Measurements from ENCODE around the gene ESCO1. TPM values are rescaled to one million over a fixed set of nuclear protein-coding genes. Genes with fewer than 3 reads are reported as not detected.
A peak's percentile ranks its signal among the peaks of the same experiment; 100 is the strongest.

Gene ESCO1
- total and polyA plus RNA-seq, 2 of the 13 experiments (the other 11 are each of a cell fraction or from before 2014, with no cell fraction given) = 6.3 to 19.4 TPM

DNA sequence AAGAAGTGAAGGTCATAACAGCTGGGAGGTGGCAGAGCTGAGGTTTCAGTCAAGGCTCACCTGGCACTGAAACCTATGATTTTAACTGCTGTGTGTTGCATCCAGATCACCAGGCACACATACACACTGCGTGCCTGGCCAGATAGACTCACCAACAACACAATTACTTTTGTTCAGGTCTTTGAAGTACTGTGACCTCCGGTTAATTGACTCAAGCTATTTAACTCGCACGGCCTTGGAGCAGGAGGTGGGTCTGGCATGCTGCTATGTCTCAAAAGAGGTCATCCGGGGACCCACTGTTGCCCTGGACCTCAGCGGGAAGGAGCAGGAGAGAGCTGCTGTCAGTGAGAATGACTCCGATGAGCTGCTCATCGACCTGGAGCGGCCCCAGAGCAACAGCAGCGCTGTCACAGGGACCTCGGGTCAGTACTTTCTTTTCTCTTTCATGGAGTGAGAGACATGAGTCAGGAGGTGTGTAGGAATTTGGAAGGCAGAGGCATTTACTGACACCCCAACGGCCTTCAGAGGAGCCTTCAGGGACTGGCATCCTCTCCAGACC, 104.1 kb downstream of the ESCO1 start (continued):
- TF ChIP-seq, protein P1, sequence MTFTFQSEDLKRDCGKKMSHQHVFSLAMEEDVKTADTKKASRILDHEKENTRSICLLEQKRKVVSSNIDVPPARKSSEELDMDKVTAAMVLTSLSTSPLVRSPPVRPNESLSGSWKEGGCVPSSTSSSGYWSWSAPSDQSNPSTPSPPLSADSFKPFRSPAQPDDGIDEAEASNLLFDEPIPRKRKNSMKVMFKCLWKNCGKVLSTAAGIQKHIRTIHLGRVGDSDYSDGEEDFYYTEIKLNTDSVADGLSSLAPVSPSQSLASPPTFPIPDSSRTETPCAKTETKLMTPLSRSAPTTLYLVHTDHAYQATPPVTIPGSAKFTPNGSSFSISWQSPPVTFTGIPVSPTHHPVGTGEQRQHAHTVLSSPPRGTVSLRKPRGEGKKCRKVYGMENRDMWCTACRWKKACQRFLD (CRISPR knock-in tag; IDR thresholded peaks at IDR 0.05; ENCODE audit: borderline replicate concordance) = no peak
- TF ChIP-seq KLF16 (CRISPR knock-in tag; IDR thresholded peaks at IDR 0.05) (no peak), SIN3B (IDR thresholded peaks at IDR 0.05; ENCODE audit: low read length) (no peak), RNF2 (conservative IDR thresholded peaks at IDR 0.05; ENCODE audit: low read depth) (no peak), BCL6 (CRISPR knock-in tag; IDR thresholded peaks at IDR 0.05) (0 out of 2 replicates have a peak, but pooled peaks have one; percentile 9), SYNCRIP (IDR thresholded peaks at IDR 0.05; ENCODE audit: insufficient read depth, low read depth, low read length) (no peak), SSRP1 (CRISPR knock-in tag; IDR thresholded peaks at IDR 0.05) (no peak), GZF1 (CRISPR knock-in tag; IDR thresholded peaks at IDR 0.05) (no peak), HMGA1 (CRISPR knock-in tag; conservative IDR thresholded peaks at IDR 0.05) (no peak), HNRNPL (IDR thresholded peaks at IDR 0.05; ENCODE audit: low read depth, low read length) (no peak), ZEB1 (IDR thresholded peaks at IDR 0.05; ENCODE audit: insufficient replicate concordance, low read depth) (no peak), FOXP1 (IDR thresholded peaks at IDR 0.05) (no peak), FOXP1 (CRISPR knock-in tag; IDR thresholded peaks at IDR 0.05) (peak; percentile 17; the same call in 1 of the 2 replicates), ARHGAP35 (CRISPR knock-in tag; IDR thresholded peaks at IDR 0.05; ENCODE audit: borderline replicate concordance) (no peak), ZNF101 (CRISPR knock-in tag; IDR thresholded peaks at IDR 0.05; ENCODE audit: borderline replicate concordance, low read depth) (no peak), ZNF326 (CRISPR knock-in tag; IDR thresholded peaks at IDR 0.05; ENCODE audit: borderline replicate concordance) (no peak), JUN (CRISPR knock-in tag; IDR thresholded peaks at IDR 0.05) (no peak), SALL1 (CRISPR knock-in tag; IDR thresholded peaks at IDR 0.05) (peak; percentile 30; the same call in 1 of the 2 replicates), ZNF670 (CRISPR knock-in tag; IDR thresholded peaks at IDR 0.05; ENCODE audit: borderline replicate concordance) (no peak), SOX5 (CRISPR knock-in tag; IDR thresholded peaks at IDR 0.05; ENCODE audit: borderline replicate concordance) (peak; percentile 70), ZNF589 (CRISPR knock-in tag; conservative IDR thresholded peaks at IDR 0.05) (no peak)
- TF ChIP-seq, protein P2, sequence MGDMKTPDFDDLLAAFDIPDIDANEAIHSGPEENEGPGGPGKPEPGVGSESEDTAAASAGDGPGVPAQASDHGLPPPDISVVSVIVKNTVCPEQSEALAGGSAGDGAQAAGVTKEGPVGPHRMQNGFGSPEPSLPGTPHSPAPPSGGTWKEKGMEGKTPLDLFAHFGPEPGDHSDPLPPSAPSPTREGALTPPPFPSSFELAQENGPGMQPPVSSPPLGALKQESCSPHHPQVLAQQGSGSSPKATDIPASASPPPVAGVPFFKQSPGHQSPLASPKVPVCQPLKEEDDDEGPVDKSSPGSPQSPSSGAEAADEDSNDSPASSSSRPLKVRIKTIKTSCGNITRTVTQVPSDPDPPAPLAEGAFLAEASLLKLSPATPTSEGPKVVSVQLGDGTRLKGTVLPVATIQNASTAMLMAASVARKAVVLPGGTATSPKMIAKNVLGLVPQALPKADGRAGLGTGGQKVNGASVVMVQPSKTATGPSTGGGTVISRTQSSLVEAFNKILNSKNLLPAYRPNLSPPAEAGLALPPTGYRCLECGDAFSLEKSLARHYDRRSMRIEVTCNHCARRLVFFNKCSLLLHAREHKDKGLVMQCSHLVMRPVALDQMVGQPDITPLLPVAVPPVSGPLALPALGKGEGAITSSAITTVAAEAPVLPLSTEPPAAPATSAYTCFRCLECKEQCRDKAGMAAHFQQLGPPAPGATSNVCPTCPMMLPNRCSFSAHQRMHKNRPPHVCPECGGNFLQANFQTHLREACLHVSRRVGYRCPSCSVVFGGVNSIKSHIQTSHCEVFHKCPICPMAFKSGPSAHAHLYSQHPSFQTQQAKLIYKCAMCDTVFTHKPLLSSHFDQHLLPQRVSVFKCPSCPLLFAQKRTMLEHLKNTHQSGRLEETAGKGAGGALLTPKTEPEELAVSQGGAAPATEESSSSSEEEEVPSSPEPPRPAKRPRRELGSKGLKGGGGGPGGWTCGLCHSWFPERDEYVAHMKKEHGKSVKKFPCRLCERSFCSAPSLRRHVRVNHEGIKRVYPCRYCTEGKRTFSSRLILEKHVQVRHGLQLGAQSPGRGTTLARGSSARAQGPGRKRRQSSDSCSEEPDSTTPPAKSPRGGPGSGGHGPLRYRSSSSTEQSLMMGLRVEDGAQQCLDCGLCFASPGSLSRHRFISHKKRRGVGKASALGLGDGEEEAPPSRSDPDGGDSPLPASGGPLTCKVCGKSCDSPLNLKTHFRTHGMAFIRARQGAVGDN (CRISPR knock-in tag; IDR thresholded peaks at IDR 0.05) = peak; percentile 35
